Stimulated activated naive CD8-positive, alpha-beta T cell treated with anti-CD3 and anti-CD28 coated beads, Interleukin-15, Interleukin-2, amounts not matched to agents 100 ng/mL and 50 ng/mL, for 24 hours (primary cell): ENCODE measurements around the gene SGK2.

Source experiments
- H3K27ac Mint-ChIP-seq: one replicate; pipeline ENCODE4 v1.8.0; 2021; ENCODE audit warnings: mild to moderate bottlenecking, mixed read lengths
- H3K27me3 Mint-ChIP-seq: one replicate; pipeline ENCODE4 v1.8.0; 2021; ENCODE audit warnings: mixed read lengths
- H3K36me3 Mint-ChIP-seq: one replicate; pipeline ENCODE4 v1.8.0; 2021; ENCODE audit warnings: low read depth, mixed read lengths
- H3K4me1 Mint-ChIP-seq: one replicate; pipeline ENCODE4 v1.8.0; 2021; ENCODE audit warnings: low read depth, mixed read lengths
- H3K4me3 Mint-ChIP-seq: one replicate; pipeline ENCODE4 v1.8.0; 2021; ENCODE audit warnings: mild to moderate bottlenecking, mixed read lengths
- H3K9me3 Mint-ChIP-seq: one replicate; pipeline ENCODE4 v1.8.0; 2021; ENCODE audit warnings: mixed read lengths

The SGK2 gene

GRCh38 chr20:43558412-43559146 is at the start of gene SGK2:
Gene SGK2 (plus strand): TSS chr20:43559027. CDS start chr20:43566496, 7,469 bp downstream.
- no peaks in the 10 kb centered on the region for H3K9me3 Mint-ChIP-seq
- H3K36me3 Mint-ChIP-seq: no peaks in the 10 kb centered on the region
- H3K27me3 Mint-ChIP-seq: no peaks in the 10 kb centered on the region
- H3K4me3 Mint-ChIP-seq: no peak within 1 kb of the TSS
- H3K27ac Mint-ChIP-seq: no peak within 1 kb of the TSS
- no peaks in the 10 kb centered on the region for H3K4me1 Mint-ChIP-seq

GRCh38 chr20:43511879-43512278 is 46.9 kb upstream of the SGK2 start:
- Mint-ChIP-seq H3K4me3 (no peak overlapping the region), H3K27ac (no peak overlapping the region), H3K36me3 (no peaks in the 10 kb centered on the region), H3K4me1 (no peaks in the 10 kb centered on the region), H3K9me3 (no peaks in the 10 kb centered on the region), H3K27me3 (peaks cover 13% of the 10 kb centered on the region)

- Mint-ChIP-seq H3K4me3 (peak overlapping the region; percentile 91), H3K27ac (peak overlapping the region; percentile 31), H3K27me3 (peaks cover 7% of the 10 kb centered on the region), H3K9me3 (no peaks in the 10 kb centered on the region), H3K4me1 (no peaks in the 10 kb centered on the region), H3K36me3 (no peaks in the 10 kb centered on the region)
These were observed 45.4 kb upstream of the SGK2 start for GRCh38 chr20:43513372-43513930.

GRCh38 chr20:43513931-43514647 is 44.7 kb upstream of the SGK2 start:
- H3K27ac Mint-ChIP-seq: peak overlapping the region; percentile 96

GRCh38 chr20:43514648-43514999 is 44.2 kb upstream of the SGK2 start:
- Mint-ChIP-seq H3K9me3 (no peaks in the 10 kb centered on the region), H3K27ac (peak overlapping the region; percentile 96), H3K4me1 (no peaks in the 10 kb centered on the region), H3K4me3 (peak overlapping the region; percentile 91), H3K27me3 (peaks cover under 1% of the 10 kb centered on the region), H3K36me3 (no peaks in the 10 kb centered on the region)

More at GRCh38 chr20:43513931-43514647, 44.7 kb upstream of the SGK2 start:
- Mint-ChIP-seq H3K36me3 (no peaks in the 10 kb centered on the region), H3K27me3 (peaks cover 4% of the 10 kb centered on the region), H3K4me1 (no peaks in the 10 kb centered on the region), H3K4me3 (peak overlapping the region; percentile 91), H3K9me3 (no peaks in the 10 kb centered on the region)

GRCh38 chr20:43515628-43516027 is 43.2 kb upstream of the SGK2 start:
- Mint-ChIP-seq H3K27me3 (no peaks in the 10 kb centered on the region), H3K4me1 (no peaks in the 10 kb centered on the region), H3K27ac (no peak overlapping the region), H3K4me3 (peak overlapping the region; percentile 91), H3K9me3 (no peaks in the 10 kb centered on the region), H3K36me3 (no peaks in the 10 kb centered on the region)

GRCh38 chr20:43516251-43516824 is 42.5 kb upstream of the SGK2 start:
- Mint-ChIP-seq H3K4me1 (no peaks in the 10 kb centered on the region), H3K9me3 (no peaks in the 10 kb centered on the region), H3K4me3 (no peak overlapping the region), H3K27ac (no peak overlapping the region), H3K36me3 (peaks cover 2% of the 10 kb centered on the region), H3K27me3 (no peaks in the 10 kb centered on the region)

GRCh38 chr20:43520074-43520630 is 38.7 kb upstream of the SGK2 start:
- Mint-ChIP-seq H3K27me3 (no peaks in the 10 kb centered on the region), H3K36me3 (peaks cover 3% of the 10 kb centered on the region), H3K4me3 (no peak overlapping the region), H3K4me1 (no peaks in the 10 kb centered on the region), H3K27ac (no peak overlapping the region), H3K9me3 (peaks cover 8% of the 10 kb centered on the region)

GRCh38 chr20:43525021-43525420 is 33.8 kb upstream of the SGK2 start:
- peaks cover 3% of the 10 kb centered on the region for H3K36me3 Mint-ChIP-seq
- H3K4me1 Mint-ChIP-seq: no peaks in the 10 kb centered on the region
- H3K27me3 Mint-ChIP-seq: no peaks in the 10 kb centered on the region
- H3K4me3 Mint-ChIP-seq: no peak overlapping the region
- no peak overlapping the region for H3K27ac Mint-ChIP-seq
- peaks cover 8% of the 10 kb centered on the region for H3K9me3 Mint-ChIP-seq

- Mint-ChIP-seq H3K36me3 (no peaks in the 10 kb centered on the region), H3K4me1 (peaks cover 4% of the 10 kb centered on the region), H3K27ac (no peak overlapping the region), H3K4me3 (no peak overlapping the region), H3K9me3 (peaks cover 8% of the 10 kb centered on the region), H3K27me3 (no peaks in the 10 kb centered on the region)
These were observed 30.5 kb upstream of the SGK2 start for GRCh38 chr20:43528258-43528875.

- H3K4me3 Mint-ChIP-seq: no peak overlapping the region
- H3K27me3 Mint-ChIP-seq: no peaks in the 10 kb centered on the region
- no peaks in the 10 kb centered on the region for H3K36me3 Mint-ChIP-seq
- peaks cover 4% of the 10 kb centered on the region for H3K4me1 Mint-ChIP-seq
- H3K27ac Mint-ChIP-seq: no peak overlapping the region
- H3K9me3 Mint-ChIP-seq: peaks cover 8% of the 10 kb centered on the region
These were observed 29.8 kb upstream of the SGK2 start for GRCh38 chr20:43529051-43529450.

GRCh38 chr20:43529457-43530153 is 29.2 kb upstream of the SGK2 start:
- Mint-ChIP-seq H3K36me3 (no peaks in the 10 kb centered on the region), H3K4me3 (no peak overlapping the region), H3K27me3 (no peaks in the 10 kb centered on the region), H3K27ac (no peak overlapping the region), H3K4me1 (peaks cover 4% of the 10 kb centered on the region), H3K9me3 (peaks cover 2% of the 10 kb centered on the region)

GRCh38 chr20:43530321-43531090 is 28.3 kb upstream of the SGK2 start:
- H3K27ac Mint-ChIP-seq: no peak overlapping the region
- H3K4me1 Mint-ChIP-seq: peaks cover 4% of the 10 kb centered on the region
- no peak overlapping the region for H3K4me3 Mint-ChIP-seq
- no peaks in the 10 kb centered on the region for H3K9me3 Mint-ChIP-seq
- H3K27me3 Mint-ChIP-seq: no peaks in the 10 kb centered on the region
- no peaks in the 10 kb centered on the region for H3K36me3 Mint-ChIP-seq

- no peaks in the 10 kb centered on the region for H3K36me3 Mint-ChIP-seq
- no peaks in the 10 kb centered on the region for H3K9me3 Mint-ChIP-seq
- H3K27me3 Mint-ChIP-seq: no peaks in the 10 kb centered on the region
- no peak overlapping the region for H3K27ac Mint-ChIP-seq
- peaks cover 4% of the 10 kb centered on the region for H3K4me1 Mint-ChIP-seq
- no peak overlapping the region for H3K4me3 Mint-ChIP-seq
These were observed 27.8 kb upstream of the SGK2 start for GRCh38 chr20:43531091-43531443.
